ENCODE results near the gene EFNA4. TPM values are rescaled to one million over a fixed set of nuclear protein-coding genes. Genes with fewer than 3 reads are reported as not detected.

The EFNA4 gene
- total and polyA plus RNA-seq, 2 donors (not counting 1 experiment from before 2014, with no cell fraction given): 8.4 to 10.6 TPM

GRCh38 chr1:155017041-155017945 is 46.2 kb upstream of the EFNA4 start:
- Mint-ChIP-seq H3K27me3 (no peaks in the 10 kb centered on the region), H3K27ac (peak overlapping the region; percentile 93), H3K9me3 (ENCODE audit: insufficient read depth) (no peaks in the 10 kb centered on the region), H3K4me1 (peaks cover 69% of the 10 kb centered on the region), H3K4me3 (peak overlapping the region; percentile 84)
- ATAC-seq (ENCODE audit: low read depth): peak; percentile 75
- POLR2A ChIA-PET: interaction anchor here (0.5 to 6.0 kb wide), 14 partner anchors 10 to 392 kb away, joined by 3 to 74 read pairs (median 5); partner anchors contain the start of genes ADAM15, CKS1B, PBXIP1 and PMVK
- peak; percentile 93 for DNase-seq
- Histone ChIP-seq H3K9me3 (ENCODE audit: control extremely low read depth in 1 of 3, control insufficient read depth in 2 of 3, insufficient read depth in 1 of 3, low read length in 2 of 3) (peaks cover 0 to 2% (median 0%) of the 10 kb centered on the region in 3 donors), H3K79me2 (ENCODE audit: control insufficient read depth, insufficient read depth, low read length) (peaks cover 3% of the 10 kb centered on the region), H3K4me3 (ENCODE audit: control extremely low read depth in 1 of 5, extremely low read depth in 1 of 5, insufficient read depth in 1 of 5, low read depth in 2 of 5, low read length in 4 of 5) (peak overlapping the region; percentile 9 to 68 (median 49)), H3K4me2 (replicated peaks; ENCODE audit: low read depth, low read length, poor library complexity, severe bottlenecking) (peak overlapping the region; percentile 92), H3K36me3 (replicated peaks in 1 of 2; ENCODE audit: control extremely low read depth in 1 of 2, control insufficient read depth in 1 of 2, extremely low read depth in 1 of 2, insufficient read depth in 2 of 2, low read length in 1 of 2) (peaks cover 0 to 19% of the 10 kb centered on the region in 2 experiments), H2AFZ (ENCODE audit: insufficient read depth, low read depth, low read length, poor library complexity, severe bottlenecking) (peak overlapping the region; percentile 40), H3K4me1 (ENCODE audit: control insufficient read depth in 2 of 2, insufficient read depth in 2 of 2, low read length in 2 of 2) (peaks cover 53 to 67% of the 10 kb centered on the region in 2 donors), H3K27ac (ENCODE audit: low read length in 2 of 2) (peak overlapping the region; percentile 88 to 89), H3K9ac (ENCODE audit: low read length) (peak overlapping the region; percentile 69), H3K27me3 (replicated peaks in 1 of 4; ENCODE audit: control extremely low read depth in 1 of 4, control insufficient read depth in 3 of 4, insufficient read depth in 4 of 4, low read length in 3 of 4) (no peaks in the 10 kb centered on the region), H4K20me1 (ENCODE audit: control insufficient read depth, insufficient read depth, low read length, poor library complexity, severe bottlenecking) (peaks cover 12% of the 10 kb centered on the region)
- intact Hi-C loops (cut with micrococcal nuclease): loop anchor here (1.0 to 2.0 kb wide), 10 partner anchors 11 to 458 kb away; partner anchors contain the start of genes ADAM15, CKS1B, FLAD1 and PBXIP1
- no peak for TF ChIP-seq EZH2 (IDR thresholded peaks at IDR 0.05; ENCODE audit: borderline replicate concordance, insufficient read depth, low read depth, low read length, poor library complexity, severe bottlenecking)
- TF ChIP-seq, protein P1, sequence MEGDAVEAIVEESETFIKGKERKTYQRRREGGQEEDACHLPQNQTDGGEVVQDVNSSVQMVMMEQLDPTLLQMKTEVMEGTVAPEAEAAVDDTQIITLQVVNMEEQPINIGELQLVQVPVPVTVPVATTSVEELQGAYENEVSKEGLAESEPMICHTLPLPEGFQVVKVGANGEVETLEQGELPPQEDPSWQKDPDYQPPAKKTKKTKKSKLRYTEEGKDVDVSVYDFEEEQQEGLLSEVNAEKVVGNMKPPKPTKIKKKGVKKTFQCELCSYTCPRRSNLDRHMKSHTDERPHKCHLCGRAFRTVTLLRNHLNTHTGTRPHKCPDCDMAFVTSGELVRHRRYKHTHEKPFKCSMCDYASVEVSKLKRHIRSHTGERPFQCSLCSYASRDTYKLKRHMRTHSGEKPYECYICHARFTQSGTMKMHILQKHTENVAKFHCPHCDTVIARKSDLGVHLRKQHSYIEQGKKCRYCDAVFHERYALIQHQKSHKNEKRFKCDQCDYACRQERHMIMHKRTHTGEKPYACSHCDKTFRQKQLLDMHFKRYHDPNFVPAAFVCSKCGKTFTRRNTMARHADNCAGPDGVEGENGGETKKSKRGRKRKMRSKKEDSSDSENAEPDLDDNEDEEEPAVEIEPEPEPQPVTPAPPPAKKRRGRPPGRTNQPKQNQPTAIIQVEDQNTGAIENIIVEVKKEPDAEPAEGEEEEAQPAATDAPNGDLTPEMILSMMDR (IDR thresholded peaks at IDR 0.05): peak; percentile 99
- CTCF ChIA-PET: interaction anchor here (0.5 to 17.4 kb wide), 40 partner anchors 8 to 600 kb away, joined by 3 to 295 read pairs (median 6); partner anchors contain the start of genes ADAM15, CKS1B, FLAD1 and KRTCAP2
- WGBS (ENCODE audit: insufficient coverage): under 1% methylated on average over 28 of the region's 49 CpGs
